CD4-positive, alpha-beta T cell (primary cell): ENCODE results near the gene CPAMD8. TPM values are rescaled to one million over a fixed set of nuclear protein-coding genes. Genes with fewer than 3 reads are reported as not detected.

Source experiments
- ATAC-seq: fragments of 200-7000 bp; cut with Tn5 transposase; one replicate; pipeline ENCODE4 v1.10.0; 2022; ENCODE audit warnings: mild to moderate bottlenecking; ENCODE audit not compliant: poor library complexity
- CTCF ChIA-PET: fragments of 350-600 bp; sonication (Branson Sonifier 250); formaldehyde crosslinking; loops from one replicate; lab custom pipeline; 2021; ENCODE audit warnings: antibody characterized with exemption, inconsistent platforms; lab: Charles Lee
- POLR2A ChIA-PET: fragments of 350-600 bp; sonication (Branson Sonifier 250); formaldehyde crosslinking; loops from one replicate; lab custom pipeline; 2021; ENCODE audit warnings: antibody characterized with exemption, inconsistent platforms; lab: Charles Lee
- DNase-seq, 14 experiments: peaks; one replicate each; pipeline ENCODE4 v3.0.0-alpha.2; 2013 to 2020; ENCODE audit warnings: mixed read lengths in 2 of 14
- H3K27ac ChIP-seq, 2 donors: one replicate each; pipeline versions ENCODE4 v1.5.1 to v1.7.0; 2013; ENCODE audit warnings: low read length in 2 of 2, low read depth in 1 of 2, mild to moderate bottlenecking in 1 of 2
- H3K27me3 ChIP-seq, 2 experiments: 1 replicate in 1 of 2; 2 replicates in 1 of 2; pipeline versions ENCODE4 v1.6.1 to v1.7.0; 2013; ENCODE audit warnings: low read length in 2 of 2, control low read depth in 1 of 2, mild to moderate bottlenecking in 1 of 2, moderate library complexity in 1 of 2; ENCODE audit not compliant: insufficient read depth in 2 of 2, control insufficient read depth in 1 of 2
- H3K36me3 ChIP-seq: one replicate; pipeline ENCODE4 v1.6.1; 2013; ENCODE audit warnings: low read length, control low read depth; ENCODE audit not compliant: insufficient read depth
- H3K4me1 ChIP-seq: one replicate; pipeline ENCODE4 v1.6.1; 2013; ENCODE audit warnings: low read length, control low read depth; ENCODE audit not compliant: insufficient read depth
- H3K4me3 ChIP-seq: one replicate; pipeline ENCODE4 v1.5.1; 2013; ENCODE audit warnings: mild to moderate bottlenecking, low read length, moderate library complexity
- H3K9me3 ChIP-seq, 2 experiments: 1 replicate in 1 of 2; 2 replicates in 1 of 2; pipeline versions ENCODE4 v1.6.1 to v1.7.0; 2013; ENCODE audit warnings: low read length in 2 of 2, mild to moderate bottlenecking in 2 of 2, control low read depth in 1 of 2, moderate library complexity in 1 of 2; ENCODE audit not compliant: control insufficient read depth in 1 of 2, insufficient read depth in 1 of 2
- H3K27ac Mint-ChIP-seq: one replicate; pipeline ENCODE4 v1.8.0; 2020; ENCODE audit warnings: mixed read lengths
- H3K27me3 Mint-ChIP-seq: one replicate; pipeline ENCODE4 v1.8.0; 2021; ENCODE audit warnings: mixed read lengths
- H3K36me3 Mint-ChIP-seq: one replicate; pipeline ENCODE4 v1.8.0; 2021; ENCODE audit warnings: low read depth, mixed read lengths
- H3K4me1 Mint-ChIP-seq: one replicate; pipeline ENCODE4 v1.8.0; 2021; ENCODE audit warnings: low read depth, mixed read lengths
- H3K4me3 Mint-ChIP-seq: one replicate; pipeline ENCODE4 v1.8.0; 2020; ENCODE audit warnings: mild to moderate bottlenecking, mixed read lengths
- H3K9me3 Mint-ChIP-seq: one replicate; pipeline ENCODE4 v1.8.0; 2020; ENCODE audit warnings: mixed read lengths
- intact Hi-C, 2 experiments: fragments of 100-400 bp; cut with DNase I in 1 of 2; cut with micrococcal nuclease in 1 of 2; formaldehyde crosslinking; loops; one replicate each; pipeline versions ENCODE4 v1.15.1 to v1.9.0; 2023 to 2025; cut with DNase I, micrococcal nuclease
- total RNA-seq, 174 experiments: library from RNA in 2 of 174; stranded (reverse) in 2 of 174; gene quantifications; one replicate each; pipeline ENCODE4 v1.2.3 and lab custom pipeline; 2021 to 2026
- TF ChIP-seq, protein P1 (sequence below): fragments of 200-600 bp; IDR thresholded peaks from one replicate; pipeline ENCODE4 v1.8.0; 2022; ENCODE audit warnings: antibody characterized with exemption, mild to moderate bottlenecking

CPAMD8 gene
- total RNA-seq, 2 experiments from 2014 or later, result 0.05 to 0.34 TPM

DNA sequence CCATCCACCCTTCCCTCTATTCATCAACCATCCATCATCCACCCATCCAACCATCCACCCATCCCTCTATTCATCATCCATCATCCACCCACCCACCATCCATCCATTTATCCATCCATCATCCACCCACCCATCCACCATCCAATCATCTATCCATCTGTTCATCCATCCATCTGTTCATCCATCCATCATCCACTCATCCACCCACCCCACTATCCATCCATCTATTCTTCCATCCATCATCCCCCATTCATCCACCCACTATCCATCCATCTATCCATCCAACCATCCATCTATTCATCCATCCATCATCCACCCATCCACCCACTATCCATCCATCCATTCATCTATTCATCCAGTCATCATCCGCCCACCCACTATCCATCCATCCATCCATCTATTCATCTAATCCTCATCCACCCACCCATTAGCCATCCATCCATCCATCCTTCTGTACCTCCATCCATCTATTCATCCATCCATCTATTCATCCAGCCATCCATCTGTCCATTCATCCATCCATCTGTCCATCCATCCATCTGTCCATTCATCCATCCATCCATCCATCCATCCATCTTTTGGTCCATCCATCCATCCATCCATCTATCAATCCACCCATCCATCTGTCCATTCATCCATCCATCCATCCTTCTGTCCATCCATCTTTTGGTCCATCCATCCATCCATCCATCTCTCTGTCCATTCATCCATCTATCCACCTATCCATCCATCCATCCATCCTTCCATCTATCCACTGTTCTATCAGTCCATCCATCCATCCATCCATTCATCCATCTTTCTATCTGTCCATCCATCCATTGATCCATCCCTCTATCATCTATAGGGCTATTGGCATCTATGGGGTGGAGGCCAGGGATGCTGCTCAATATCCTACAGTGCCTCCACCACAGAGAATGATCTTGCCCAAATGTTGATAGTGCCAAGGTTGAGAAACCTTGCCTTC is 47.5 kb downstream of the CPAMD8 start:
- POLR2A ChIA-PET, result no interaction called here
- no peak for DNase-seq
- no peak overlapping the region for H3K27ac Mint-ChIP-seq
- TF ChIP-seq, protein P1, sequence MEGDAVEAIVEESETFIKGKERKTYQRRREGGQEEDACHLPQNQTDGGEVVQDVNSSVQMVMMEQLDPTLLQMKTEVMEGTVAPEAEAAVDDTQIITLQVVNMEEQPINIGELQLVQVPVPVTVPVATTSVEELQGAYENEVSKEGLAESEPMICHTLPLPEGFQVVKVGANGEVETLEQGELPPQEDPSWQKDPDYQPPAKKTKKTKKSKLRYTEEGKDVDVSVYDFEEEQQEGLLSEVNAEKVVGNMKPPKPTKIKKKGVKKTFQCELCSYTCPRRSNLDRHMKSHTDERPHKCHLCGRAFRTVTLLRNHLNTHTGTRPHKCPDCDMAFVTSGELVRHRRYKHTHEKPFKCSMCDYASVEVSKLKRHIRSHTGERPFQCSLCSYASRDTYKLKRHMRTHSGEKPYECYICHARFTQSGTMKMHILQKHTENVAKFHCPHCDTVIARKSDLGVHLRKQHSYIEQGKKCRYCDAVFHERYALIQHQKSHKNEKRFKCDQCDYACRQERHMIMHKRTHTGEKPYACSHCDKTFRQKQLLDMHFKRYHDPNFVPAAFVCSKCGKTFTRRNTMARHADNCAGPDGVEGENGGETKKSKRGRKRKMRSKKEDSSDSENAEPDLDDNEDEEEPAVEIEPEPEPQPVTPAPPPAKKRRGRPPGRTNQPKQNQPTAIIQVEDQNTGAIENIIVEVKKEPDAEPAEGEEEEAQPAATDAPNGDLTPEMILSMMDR, result no peak
- no peaks in the 10 kb centered on the region for H3K4me1 Mint-ChIP-seq
- Histone ChIP-seq H3K36me3 (no peaks in the 10 kb centered on the region), H3K4me1 (no peaks in the 10 kb centered on the region), H3K4me3 (no peak overlapping the region), H3K27ac (no peak overlapping the region), H3K9me3 (peaks cover 7 to 22% of the 10 kb centered on the region in 2 experiments), H3K27me3 (peaks cover 0 to 3% of the 10 kb centered on the region in 2 experiments)
- intact Hi-C loops, result no loop called here
- ATAC-seq, result no peak
- CTCF ChIA-PET, result no interaction called here
- H3K36me3 Mint-ChIP-seq, result no peaks in the 10 kb centered on the region
- peaks cover 20% of the 10 kb centered on the region for H3K27me3 Mint-ChIP-seq
- H3K4me3 Mint-ChIP-seq, result no peak overlapping the region
- peaks cover 5% of the 10 kb centered on the region for H3K9me3 Mint-ChIP-seq

DNA sequence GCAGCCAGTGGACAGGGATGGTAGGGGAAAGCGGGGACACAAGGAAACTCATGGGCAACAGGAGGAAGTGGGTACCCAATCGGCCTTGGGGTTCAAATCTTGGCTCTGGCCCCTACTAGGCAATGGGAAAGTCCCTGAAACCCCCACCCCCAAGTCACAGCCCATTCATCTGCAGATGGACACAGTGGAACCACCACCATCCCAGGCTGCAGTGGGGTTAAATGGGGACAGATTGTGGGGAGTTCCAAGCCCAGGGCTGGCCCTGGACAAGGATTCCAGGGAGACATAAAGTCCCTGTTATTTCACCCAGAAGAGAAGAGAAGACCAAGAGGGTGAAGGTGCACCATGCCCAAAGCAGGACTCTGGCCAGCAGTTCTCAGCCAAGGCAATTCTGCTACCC is 48.5 kb downstream of the CPAMD8 start:
- ATAC-seq (no peak), DNase-seq (no peak)
- Mint-ChIP-seq H3K36me3 (no peaks in the 10 kb centered on the region), H3K27me3 (peaks cover 20% of the 10 kb centered on the region), H3K27ac (no peak overlapping the region), H3K9me3 (no peaks in the 10 kb centered on the region), H3K4me3 (no peak overlapping the region), H3K4me1 (no peaks in the 10 kb centered on the region)
- Histone ChIP-seq H3K4me1 (no peaks in the 10 kb centered on the region), H3K27me3 (peaks cover 0 to 3% of the 10 kb centered on the region in 2 experiments), H3K36me3 (no peaks in the 10 kb centered on the region), H3K27ac (no peak overlapping the region), H3K4me3 (no peak overlapping the region), H3K9me3 (peaks cover 0 to 22% of the 10 kb centered on the region in 2 experiments)
- intact Hi-C loops, result no loop called here
- CTCF ChIA-PET, result no interaction called here
- POLR2A ChIA-PET, result no interaction called here
- TF ChIP-seq, protein P1, result no peak

DNA sequence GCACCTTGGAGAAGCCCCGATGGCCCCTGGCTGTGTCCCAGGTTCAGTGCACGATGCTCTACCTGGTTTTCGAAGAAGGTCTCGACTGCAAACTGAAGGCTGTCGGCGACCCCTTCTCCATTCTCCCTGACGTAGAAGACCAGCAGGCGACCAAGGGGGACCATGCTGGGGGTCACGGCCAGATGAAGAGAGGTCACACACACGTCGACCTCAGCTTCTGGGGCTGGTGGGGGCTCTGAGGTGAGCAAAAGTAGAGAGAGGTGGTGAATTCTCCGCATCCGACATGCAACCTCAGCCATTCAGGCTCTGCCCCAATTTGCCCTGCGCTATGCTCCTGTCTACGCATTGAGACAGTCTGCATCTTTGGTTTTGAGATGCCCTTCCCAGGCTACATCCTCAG is 49.3 kb downstream of the CPAMD8 start:
- Mint-ChIP-seq H3K36me3 (no peaks in the 10 kb centered on the region), H3K27ac (no peak overlapping the region), H3K9me3 (no peaks in the 10 kb centered on the region), H3K27me3 (peaks cover 20% of the 10 kb centered on the region), H3K4me1 (no peaks in the 10 kb centered on the region), H3K4me3 (no peak overlapping the region)
- Histone ChIP-seq H3K9me3 (peaks cover 0 to 22% of the 10 kb centered on the region in 2 experiments), H3K4me3 (no peak overlapping the region), H3K4me1 (no peaks in the 10 kb centered on the region), H3K27ac (no peak overlapping the region), H3K27me3 (peaks cover 0 to 3% of the 10 kb centered on the region in 2 experiments), H3K36me3 (no peaks in the 10 kb centered on the region)
- POLR2A ChIA-PET, result no interaction called here
- CTCF ChIA-PET, result no interaction called here
- DNase-seq (no peak), ATAC-seq (no peak)
- intact Hi-C loops, result no loop called here
- TF ChIP-seq, protein P1, result no peak
